ENCODE measurements around the gene SLC19A1.

Gene SLC19A1

DNA sequence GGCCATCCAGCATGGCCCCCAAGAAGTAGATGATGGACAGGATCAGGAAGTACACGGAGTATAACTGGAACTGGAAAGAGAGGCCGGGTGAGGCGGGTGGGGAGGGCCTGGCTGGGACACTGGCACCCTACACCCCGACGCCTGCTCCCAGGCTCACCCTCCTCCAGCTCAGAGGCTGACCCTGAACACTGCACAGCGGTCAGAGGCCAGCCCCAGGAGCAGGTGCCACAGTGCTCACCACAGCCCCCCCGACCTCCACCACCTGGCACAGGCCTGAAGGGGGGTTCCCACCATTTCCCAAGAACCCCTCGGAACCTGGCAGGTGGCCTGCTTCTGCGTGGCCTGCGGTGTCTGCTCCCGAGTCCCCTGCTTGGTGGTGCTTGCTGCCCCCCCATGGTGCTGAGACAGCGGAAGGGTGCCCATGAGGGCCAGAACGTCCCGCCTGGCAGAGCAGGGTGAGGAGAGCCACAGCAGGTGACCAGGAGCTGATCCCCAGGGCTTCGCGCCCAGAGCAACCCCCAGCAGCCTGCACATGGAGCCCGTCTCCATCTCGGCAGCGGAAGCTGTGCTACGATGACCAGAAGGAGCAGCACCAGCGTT, 26.1 kb downstream of the SLC19A1 start:
- no peak for DNase-seq

DNA sequence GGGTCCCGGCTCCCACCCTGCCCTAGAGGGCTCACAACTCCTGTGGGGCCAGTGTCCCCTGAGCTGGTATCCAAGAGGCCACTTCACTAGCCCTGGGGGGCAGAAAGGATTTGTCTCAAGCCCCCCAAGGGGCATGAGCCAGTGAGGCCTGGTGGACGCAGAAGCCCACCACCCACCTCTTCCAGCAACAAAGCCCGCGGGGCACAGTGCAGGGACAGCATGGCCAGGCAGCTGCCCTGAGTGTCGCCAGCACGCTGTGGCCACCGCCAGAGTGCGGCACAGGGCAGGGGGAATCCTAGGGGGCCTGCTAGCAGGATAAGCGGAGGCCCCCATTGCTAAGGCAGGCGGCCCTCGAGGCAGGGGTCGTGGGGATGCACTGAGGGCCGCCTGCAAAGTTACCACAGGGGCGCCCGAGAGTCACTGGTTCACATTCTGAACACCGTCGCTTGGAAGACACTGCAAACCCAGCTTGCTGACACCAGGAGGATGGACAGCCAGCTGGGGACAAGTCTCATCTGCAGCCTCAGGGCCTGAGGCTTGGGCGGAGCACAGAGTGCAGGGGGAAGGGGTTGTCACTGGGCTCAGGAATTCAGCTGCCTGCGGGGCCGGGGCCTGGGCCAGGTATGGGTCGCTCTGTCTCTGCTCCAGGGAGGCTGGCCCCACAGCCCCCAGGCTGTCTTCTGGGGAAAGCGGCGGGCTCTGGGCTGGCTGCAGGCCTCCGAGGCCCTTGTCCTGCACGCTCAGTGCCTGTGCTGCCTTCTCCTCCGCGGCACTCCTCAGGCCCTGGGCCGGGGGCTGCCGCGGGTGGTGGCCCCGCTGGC, 26.8 kb downstream of the SLC19A1 start:
- no peak for DNase-seq

DNA sequence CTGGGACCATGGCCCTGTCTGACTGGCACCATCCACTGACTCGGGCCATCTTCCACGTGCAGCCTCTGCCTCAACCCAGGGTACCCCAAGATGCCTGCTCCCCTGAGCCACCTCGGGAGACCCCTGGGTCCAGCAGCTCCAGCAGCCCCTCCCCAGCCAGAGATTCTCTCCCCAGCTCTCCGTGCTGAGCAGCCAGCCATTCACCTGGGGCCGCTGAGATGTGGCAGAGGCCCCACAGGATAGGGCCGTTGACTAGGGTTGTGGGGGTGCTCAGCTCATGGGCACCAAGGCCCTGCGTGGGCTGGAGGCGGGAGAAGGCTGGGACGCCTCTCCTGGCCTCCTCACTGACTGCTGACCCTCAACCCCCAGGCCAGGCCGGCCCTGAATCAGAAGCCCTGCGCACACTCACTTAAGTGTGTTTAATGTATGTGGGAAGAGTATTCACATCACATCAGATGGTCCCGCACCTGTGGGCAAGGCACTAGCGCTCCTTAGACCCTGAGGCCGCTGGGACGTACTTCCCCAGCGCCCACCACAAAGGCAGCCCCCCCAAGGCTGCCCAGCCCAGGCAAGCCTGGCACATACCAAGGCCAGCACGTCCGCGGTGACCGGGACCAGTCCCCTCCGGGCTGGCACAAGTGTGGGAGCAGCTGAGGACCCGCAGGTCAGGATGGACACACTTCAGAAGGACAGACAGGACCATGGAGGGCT, 27.8 kb downstream of the SLC19A1 start:
- DNase-seq: no peak

DNA sequence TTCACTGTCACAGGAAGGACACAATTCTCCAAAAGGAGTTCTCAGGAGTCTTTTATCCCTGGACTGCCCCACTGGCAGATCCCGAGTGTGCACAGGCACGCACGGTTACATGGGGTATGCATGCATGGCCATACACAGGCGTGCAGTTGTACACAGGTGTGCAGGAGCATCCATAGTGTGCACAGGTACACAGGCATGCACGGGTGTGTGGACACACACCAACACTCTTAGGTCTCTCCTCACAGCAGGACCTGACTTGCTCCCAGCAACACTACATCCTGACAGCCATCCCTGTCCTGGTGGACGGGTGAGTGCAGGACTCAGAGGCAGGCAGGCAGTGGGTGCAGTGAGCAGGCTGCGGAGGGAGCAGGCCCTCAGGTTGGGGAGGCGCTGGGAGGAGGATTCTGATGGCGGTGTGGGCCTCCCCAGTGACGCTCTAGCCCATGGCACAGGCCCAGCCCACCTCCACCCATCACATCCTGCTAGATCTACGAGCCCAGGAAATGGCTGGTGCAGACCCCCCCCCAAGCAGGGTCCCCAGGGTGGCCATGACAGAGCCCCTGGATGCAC, 28.4 kb downstream of the SLC19A1 start:
- DNase-seq: no peak

DNA sequence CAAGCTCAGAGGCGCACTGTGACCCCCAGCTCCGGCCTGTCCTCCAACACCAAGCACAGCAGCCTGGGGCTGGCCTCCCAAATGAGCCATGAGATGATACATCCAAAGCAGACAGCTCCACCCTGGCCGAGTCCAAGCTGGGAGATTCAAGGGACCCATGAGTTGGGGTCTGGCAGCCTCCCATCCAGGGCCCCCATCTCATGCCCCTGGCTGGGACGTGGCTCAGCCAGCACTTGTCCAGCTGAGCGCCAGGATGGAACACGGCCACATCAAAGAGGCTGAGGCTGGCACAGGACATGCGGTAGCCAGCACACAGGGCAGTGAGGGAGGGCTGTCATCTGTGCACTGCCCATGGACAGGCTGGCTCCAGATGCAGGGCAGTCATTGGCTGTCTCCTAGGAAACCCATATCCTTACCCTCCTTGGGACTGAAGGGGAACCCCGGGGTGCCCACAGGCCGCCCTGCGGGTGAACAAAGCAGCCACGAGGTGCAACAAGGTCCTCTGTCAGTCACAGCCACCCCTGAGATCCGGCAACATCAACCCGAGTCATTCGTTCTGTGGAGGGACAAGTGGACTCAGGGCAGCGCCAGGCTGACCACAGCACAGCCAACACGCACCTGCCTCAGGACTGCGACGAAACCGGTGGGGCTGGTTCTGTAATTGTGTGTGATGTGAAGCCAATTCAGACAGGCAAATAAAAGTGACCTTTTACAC, 29.1 kb downstream of the SLC19A1 start:
- DNase-seq: no peak

DNA sequence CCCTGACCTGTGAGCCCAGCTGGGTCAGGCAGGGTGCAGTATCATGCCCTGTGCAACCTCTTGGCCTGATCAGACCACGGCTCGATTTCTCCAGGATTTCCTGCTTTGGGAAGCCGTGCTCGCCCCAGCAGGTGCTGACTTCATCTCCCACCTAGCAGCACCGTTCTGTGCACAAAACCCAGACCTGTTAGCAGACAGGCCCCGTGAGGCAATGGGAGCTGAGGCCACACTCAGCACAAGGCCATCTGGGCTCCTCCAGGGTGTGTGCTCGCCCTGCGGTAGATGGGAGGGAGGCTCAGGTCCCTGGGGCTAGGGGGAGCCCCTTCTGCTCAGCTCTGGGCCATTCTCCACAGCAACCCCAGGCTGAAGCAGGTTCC, 29.6 kb downstream of the SLC19A1 start:
- no peak for DNase-seq

DNA sequence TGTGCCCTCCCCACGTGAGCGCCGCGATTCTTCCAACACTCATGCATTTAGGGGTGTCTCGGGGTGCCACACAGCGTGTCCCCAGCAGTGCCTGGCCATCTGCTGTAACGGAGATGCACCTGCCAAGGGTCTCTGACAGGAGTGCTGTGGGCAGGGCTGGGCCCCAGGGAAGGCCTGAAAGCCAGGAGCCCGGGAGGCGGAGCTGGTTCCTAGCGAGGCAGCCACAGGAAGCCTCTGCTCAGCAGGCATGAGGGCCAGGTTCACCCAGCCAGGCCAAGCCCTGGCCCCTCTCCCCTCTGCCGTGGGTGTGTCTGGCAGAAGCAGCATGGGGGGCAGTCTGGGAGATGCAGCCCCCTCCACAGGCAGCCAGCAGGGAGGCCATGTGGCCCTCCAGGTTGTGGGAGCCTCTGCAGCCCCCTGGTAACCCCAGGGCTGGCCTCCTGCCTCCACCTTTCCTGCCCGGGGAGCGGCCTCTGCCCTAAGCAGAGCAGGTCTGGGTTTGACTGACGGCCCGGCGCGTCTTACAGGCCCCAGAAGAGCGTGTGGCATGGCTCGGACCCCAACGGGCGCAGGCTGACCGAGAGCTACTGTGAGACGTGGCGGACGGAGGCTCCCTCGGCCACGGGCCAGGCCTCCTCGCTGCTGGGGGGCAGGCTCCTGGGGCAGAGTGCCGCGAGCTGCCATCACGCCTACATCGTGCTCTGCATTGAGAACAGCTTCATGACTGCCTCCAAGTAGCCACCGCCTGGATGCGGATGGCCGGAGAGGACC, 30.4 kb downstream of the SLC19A1 start:
- no peak for DNase-seq

DNA sequence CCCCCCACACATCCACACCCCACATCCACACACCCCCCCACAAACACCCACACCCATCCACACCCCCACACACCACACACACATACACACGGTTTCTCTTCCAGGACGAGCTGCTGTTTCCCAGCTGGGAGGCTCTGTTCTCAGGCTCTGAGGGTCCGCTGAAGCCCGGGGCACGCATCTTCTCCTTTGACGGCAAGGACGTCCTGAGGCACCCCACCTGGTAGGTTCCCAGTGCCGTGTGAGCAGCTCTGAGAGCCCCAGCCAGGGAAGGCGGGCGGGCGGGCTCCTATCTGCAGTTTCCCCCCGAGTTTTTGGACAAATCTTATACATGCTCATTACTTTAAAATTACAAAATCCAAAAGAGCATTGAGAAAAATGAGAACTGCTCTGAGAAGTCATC, 31.2 kb downstream of the SLC19A1 start:
- DNase-seq: no peak

DNA sequence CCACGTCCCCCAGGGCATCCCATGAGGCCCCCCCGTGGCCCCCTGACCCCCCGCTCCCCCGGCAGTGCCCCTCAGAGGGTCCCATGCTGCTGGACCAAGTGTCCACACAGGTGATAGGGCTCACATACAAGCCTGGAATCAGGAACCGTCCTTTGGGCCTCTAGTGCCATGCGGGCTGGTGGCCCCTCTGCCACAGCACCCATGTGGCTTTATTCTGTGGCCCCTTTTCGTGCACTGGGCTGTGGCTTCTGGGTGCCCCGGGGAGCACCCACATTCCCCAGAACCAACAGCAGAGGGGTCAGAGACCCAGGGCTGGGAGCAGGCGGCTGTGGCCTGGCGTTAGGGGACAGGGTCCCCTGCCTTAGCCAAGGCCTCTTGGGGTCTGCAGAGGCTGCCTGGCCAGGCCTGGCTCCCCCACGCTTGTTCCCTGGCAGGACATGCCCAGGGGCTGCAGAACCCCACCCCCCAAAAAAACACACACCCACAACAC, 31.7 kb downstream of the SLC19A1 start:
- no peak for DNase-seq

DNA sequence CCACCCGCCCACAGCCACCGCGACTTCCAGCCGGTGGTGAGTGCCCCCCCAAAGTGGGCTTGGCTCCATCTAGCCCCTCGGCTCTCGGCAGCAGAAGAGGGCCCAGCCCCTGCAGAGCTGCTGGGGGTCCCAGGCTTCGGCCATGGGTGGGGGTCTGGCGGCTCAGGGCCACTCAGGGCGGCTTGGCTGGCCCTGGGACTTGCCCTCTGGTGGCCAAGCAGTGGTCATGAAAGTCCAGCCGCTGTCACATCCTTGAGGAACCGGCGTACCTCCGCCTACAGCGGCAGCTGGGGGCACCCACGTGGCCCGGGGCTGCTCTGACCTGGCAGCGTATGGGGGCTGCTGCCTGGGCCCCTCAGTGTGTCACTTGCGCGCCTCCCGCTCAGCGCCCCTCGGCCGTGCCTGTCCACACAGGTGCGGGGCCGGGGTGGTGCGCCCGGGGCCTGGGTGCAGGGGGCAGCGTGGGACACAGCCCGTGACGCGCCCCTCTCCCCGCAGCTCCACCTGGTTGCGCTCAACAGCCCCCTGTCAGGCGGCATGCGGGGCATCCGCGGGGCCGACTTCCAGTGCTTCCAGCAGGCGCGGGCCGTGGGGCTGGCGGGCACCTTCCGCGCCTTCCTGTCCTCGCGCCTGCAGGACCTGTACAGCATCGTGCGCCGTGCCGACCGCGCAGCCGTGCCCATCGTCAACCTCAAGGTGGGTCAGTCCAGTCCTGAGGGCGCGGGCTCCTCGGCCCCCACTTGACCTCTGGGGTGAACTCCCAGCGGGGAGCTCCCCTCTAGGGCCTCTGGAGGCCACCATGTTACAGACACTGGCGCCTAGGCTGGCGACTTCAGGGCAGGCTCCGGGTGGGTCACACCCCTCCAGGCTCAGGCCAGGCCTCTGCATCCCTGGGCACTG, 32.4 kb downstream of the SLC19A1 start:
- DNase-seq: no peak

DNA sequence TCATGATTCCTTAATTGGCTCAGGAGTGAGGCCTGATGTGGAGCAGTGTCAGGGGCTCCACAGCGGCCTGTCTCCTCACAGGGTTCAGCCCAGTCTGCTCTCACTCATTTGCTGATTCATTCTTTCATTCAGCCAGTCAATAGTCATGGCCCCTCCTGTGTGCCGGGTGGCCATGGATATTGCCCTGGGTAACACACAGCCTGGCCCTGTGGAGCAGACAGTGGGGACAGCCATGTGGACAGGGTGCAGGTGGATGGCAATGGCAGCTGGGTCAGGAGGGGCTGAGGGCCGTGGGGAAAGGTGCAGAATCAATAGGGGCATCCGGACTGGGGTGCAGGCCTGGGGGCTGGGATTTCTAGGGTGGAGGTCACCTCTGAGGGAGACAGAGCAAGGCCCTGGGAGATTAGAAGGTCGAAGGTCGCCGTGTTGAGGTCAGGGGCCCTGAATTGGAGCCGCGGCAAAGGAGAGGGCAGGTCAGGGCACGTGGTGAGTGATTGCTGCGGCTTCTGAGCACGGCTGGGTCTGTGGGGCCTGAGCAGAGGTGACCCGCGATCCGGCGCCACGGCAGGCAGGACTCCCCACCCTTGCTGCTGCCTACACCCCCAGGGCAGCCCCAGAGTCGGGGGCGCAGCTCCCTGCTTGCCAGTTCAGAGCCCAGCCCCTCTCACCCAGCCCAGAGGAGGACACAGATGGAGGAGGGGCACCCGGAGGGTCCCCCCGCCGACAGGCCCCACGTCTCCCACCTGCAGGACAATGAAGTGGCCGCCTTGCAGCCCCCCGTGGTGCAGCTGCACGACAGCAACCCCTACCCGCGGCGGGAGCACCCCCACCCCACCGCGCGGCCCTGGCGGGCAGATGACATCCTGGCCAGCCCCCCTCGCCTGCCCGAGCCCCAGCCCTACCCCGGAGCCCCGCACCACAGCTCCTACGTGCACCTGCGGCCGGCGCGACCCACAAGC, 33.4 kb downstream of the SLC19A1 start:
- DNase-seq: no peak

DNA sequence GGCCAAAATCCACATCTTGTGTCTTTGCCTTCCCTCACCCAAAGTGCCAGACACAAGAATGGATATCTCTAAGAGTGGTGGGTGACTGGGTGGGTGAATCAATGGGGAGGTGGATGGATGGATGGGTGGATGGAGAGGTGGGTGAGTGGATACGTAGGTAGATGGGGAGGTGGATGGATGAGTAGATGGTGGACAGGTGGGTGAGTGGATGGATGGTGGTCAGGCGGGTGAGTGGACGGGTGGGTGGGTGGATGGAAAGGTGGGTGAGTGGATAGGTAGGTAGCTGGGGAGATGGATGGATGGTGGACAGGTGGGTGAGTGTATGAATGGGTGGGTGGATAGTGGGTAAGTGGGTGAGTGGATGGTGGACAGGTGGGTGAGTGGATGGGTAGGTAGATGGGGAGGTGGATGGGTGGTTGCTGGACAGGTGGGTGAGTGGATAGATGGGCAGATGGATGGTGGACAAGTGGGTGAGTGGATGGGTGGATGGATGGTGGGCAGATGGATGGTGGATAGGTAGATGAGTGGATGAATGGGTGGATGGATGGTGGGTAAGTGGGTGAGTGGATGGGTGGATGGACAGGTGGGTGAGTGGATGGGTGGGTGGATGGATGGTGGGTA, 34.2 kb downstream of the SLC19A1 start:
- DNase-seq: no peak

DNA sequence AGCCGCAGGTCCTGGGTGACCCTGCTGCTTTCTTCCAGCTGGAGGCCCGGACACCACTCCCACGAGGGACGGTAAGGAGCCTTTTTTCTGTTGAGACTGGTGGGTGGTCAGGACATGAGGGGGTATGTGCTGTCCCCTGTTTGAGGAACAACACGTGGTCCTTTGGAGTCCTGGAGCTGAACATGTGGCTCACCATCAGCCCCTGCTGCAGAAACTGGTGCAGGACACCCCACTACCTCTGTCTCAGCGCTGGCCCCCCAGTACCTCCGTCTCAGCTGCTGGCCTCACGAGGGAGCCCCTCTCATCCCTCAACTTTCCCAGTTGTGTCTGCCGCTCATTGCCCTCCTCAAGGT, 34.7 kb downstream of the SLC19A1 start:
- DNase-seq: no peak

DNA sequence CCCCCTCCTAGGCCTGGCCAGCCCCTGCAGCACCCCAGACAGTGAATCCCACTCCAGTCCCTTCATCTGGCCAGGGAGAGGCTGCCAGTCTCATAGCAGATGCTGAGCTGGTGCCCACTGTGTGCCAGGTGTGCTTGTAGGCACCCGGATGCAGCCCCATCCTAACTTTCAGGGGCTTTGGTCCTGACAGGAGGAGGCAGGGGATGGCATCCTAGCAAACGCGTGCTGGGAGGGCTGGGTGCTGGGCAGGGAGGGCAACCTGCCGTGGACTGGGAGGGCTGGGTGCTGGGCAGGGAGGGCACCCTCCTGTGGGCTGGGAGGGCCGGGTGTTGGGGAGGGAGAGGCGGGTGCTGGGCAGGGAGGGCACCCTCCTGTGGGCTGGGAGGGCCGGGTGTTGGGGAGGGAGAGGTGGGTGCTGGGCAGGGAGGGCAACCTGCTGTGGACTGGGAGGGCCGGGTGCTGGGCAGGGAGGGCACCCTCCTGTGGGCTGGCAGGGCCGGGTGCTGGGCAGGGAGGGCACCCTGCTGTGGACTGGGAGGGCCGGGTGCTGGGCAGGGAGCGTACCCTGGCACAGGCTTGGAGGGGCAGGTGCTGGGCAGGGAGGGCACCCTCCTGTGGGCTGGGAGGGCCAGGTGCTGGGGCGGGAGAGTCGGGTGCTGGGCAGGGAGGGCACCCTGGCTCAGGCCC, 35.3 kb downstream of the SLC19A1 start:
- no peak for DNase-seq

DNA sequence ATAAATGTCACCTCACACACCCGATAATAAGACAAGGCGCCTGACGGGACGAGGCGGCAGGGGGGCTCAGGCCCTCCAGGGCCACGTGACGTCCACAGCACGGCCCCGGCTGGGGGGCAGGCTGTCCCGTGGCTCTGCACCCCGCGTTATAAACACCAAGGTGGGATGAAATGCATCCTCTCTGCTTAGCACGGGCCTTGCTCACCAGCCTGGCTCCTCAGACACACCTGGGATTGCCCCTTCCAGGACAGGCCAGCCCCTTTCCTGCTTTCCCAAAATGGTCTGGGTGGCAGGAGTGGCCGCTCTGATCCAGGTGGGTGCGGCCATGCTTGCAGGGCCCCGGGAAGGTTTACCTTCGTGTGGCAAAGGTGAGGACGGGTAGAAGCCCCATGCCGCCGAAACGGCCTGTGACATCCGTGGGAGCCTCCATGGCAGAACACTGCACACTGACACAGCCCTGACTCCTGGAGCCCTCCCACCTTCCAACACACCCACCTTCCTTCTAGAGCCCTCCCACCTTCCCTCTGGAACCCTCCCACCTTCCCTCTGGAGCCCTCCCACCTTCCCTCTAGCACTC, 35.9 kb downstream of the SLC19A1 start:
- no peak for DNase-seq

DNA sequence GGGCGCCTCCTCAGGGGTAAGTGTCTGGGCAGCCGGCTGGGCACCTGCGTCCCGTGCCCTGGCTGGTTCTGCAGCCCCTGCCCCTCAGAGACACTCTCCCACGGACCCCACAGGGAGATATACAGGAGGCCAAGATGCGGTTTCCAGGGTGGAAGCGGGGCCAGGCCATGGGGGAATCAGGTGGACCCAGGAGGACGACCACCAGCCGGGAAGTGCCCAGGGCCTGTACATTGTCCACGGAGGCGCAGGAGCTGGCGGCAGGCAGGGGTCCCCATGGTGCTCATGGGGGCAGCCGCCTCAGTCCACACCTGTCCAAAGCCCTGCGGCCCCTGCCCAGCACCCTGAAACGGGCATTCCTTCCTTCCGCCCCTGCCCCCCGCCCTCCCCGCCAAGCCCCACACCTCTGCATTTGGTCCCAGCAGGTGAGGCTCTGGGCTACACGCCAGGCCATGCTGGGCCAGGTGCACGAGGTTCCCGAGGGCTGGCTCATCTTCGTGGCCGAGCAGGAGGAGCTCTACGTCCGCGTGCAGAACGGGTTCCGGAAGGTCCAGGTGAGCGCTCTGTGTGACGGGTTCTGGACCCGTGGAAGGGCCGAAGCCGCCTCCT, 36.7 kb downstream of the SLC19A1 start:
- no peak for DNase-seq

DNA sequence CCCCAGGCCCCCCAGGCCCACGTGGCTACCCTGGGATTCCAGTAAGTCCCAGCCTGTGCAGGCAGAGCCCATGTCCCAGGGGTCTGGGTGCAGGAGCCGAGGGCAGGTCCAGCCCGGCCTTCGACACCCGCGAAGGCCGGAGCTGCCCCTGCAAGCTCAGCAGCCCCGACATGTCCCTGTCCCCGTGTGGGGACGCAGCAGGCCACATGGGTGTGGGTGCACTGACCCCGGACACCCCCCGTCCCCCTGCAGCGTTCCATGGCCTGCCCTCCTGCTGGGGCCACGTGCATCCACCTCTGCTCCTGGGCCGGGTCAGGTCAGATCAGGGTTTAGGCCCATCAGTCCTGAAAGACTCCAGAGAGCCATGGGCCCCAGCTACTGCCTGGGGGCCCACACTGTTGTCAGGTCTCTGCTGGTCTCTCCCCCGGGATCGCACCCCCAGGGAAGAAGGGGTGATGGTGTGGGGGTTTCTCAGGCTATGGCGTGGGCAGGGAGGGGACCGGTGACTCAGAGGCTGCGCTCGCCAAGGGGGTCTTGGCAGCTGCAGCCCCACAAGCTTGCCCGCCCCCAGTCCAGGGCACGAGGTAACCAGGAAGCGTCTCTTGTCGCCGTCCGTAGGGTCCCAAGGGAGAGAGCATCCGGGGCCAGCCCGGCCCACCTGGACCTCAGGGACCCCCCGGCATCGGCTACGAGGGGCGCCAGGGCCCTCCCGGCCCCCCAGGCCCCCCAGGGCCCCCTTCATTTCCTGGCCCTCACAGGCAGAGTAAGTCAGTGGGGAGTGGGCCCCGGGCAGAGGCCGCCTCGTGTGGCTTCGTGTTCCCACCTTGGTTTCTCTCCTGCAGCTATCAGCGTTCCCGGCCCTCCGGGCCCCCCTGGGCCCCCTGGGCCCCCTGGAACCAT, 37.5 kb downstream of the SLC19A1 start:
- no peak for DNase-seq
